GM12865 (cell line): Measurements from ENCODE around the gene CHMP1B.

Experiments
- DNase-seq: peaks from one replicate; pipeline ENCODE4 v3.0.0; 2010; ENCODE audit warnings: low read depth
- H3K4me3 ChIP-seq: 2 replicates; pipeline ENCODE4 v1.5.1; 2011; ENCODE audit warnings: mild to moderate bottlenecking, low read depth, low read length, control low read depth
- TF ChIP-seq, protein P1 (sequence below): IDR thresholded peaks from 2 replicates; pipeline ENCODE4 v1.5.1; 2011; ENCODE audit warnings: low read length, control low read depth, low read depth, inconsistent platforms; ENCODE audit not compliant: insufficient read depth; ENCODE audit errors: missing control alignments

Gene CHMP1B

DNA sequence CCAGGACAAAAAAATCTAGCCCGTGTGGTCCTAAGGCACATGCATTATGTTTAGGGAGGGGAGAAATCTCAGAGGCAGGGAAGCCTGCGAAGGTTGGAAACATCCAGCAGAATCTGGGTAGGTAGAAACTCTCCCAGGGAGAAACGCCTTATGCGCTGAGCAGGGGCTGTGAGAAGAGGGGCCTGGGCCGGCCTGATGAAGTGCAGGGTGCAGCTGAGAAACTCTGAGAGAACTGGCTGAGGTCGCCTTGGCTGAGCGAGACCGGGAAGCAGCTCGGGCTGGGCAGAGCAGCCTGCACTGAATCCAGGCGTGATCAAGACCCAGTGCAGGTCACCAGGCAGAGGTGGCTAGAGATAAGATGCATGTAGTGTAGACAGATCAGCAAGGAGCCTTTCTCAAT is 15.1 kb downstream of the CHMP1B start:
- H3K4me3 ChIP-seq = no peak overlapping the region
- DNase-seq = no peak
- TF ChIP-seq, protein P1, sequence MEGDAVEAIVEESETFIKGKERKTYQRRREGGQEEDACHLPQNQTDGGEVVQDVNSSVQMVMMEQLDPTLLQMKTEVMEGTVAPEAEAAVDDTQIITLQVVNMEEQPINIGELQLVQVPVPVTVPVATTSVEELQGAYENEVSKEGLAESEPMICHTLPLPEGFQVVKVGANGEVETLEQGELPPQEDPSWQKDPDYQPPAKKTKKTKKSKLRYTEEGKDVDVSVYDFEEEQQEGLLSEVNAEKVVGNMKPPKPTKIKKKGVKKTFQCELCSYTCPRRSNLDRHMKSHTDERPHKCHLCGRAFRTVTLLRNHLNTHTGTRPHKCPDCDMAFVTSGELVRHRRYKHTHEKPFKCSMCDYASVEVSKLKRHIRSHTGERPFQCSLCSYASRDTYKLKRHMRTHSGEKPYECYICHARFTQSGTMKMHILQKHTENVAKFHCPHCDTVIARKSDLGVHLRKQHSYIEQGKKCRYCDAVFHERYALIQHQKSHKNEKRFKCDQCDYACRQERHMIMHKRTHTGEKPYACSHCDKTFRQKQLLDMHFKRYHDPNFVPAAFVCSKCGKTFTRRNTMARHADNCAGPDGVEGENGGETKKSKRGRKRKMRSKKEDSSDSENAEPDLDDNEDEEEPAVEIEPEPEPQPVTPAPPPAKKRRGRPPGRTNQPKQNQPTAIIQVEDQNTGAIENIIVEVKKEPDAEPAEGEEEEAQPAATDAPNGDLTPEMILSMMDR = no peak

DNA sequence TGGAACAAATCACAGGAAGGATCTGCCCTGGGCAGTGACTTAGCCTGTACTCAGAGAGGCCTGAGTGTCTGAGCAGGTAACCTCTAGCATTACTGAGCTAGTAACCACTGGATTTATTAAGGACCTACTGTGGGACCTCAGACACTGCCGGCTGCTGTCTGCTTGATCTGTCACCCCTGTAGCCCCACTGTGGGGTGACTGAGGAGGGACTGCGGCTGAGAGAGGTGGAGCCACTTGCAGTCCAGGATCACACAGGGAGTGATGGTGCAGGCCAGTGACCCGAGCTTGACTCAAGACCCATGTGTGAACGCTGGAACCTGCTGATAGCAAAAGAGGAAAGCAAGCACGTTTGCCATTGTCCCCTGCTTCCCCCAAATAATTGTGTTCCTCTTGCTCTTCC is 15.6 kb downstream of the CHMP1B start:
- H3K4me3 ChIP-seq = no peak overlapping the region
- TF ChIP-seq, protein P1 = no peak

DNA sequence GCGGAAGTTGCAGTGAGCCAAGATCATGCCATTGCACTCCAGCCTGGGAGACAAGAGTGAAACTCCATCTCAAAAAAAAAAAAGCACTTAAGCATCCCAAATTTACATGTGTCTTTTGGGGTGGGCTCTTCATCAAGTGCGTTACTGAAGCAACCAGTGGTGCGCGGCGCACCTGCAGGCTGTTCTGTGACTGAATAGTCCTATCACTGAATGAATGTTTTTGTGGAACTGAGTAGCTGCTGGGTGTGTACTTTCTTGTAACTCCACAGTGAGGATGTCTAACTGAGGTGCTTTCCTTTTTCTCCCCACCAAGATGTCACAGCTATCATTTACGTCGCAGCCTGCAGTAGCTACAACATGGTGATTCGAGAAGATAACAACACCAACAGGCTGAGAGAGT is 17.0 kb downstream of the CHMP1B start:
- DNase-seq = no peak
- no peak overlapping the region for H3K4me3 ChIP-seq
- TF ChIP-seq, protein P1 = no peak

More for the DNA sequence above, 15.6 kb downstream of the CHMP1B start:
- no peak for DNase-seq

DNA sequence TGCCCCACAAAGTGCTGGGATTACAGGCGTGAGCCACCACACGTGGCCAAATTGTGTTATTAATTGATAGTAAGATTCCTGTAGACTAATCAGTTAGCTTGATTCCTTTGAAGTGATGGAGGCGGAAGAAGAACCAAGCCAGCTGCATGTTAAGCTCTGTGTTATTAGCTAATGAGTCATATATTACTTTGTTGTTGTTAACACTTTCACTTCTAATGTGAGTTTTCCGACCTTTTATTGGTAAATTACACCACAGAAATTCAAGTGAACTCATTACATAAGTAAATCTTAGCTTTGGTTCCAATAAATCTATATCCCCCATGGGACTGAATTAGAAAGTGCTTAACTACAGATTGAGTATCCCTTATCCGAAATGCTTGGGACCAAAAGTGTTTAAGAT is 20.3 kb downstream of the CHMP1B start:
- no peak overlapping the region for H3K4me3 ChIP-seq
- DNase-seq = peak; percentile 50
- TF ChIP-seq, protein P1 = no peak

DNA sequence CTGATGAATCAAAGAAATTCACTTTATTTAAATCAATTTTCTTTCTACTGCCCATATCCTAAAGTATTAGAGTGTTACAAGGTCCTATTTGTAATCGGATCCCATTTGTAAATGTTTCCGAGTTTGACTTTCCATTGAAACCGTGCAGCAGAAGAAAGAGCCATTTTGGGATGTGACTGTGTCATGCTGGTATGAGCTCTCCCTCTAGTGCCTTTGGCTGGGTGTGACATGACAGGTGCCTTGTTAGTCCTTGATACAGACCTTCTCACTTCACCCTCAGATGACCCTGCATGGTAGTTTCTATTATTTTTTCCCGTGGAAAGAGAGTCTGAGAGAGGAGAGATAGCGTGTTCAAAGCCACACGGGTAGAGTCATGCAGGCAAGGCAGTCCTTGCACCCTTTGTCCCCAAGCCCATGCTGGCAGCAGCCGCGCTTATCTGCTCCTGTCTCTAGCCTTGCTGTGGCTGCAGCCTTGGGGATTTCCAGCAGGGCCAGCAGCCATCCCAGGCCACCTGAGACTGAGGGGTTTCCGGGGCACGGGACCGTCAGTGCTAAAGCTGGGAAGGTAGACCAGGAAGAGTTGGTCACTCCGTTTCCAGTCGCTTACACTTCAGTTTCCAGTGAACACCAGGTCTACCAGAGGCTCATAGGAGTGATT is 21.4 kb downstream of the CHMP1B start:
- no peak overlapping the region for H3K4me3 ChIP-seq
- peak; percentile 41 for DNase-seq
- TF ChIP-seq, protein P1 = peak; percentile 47

DNA sequence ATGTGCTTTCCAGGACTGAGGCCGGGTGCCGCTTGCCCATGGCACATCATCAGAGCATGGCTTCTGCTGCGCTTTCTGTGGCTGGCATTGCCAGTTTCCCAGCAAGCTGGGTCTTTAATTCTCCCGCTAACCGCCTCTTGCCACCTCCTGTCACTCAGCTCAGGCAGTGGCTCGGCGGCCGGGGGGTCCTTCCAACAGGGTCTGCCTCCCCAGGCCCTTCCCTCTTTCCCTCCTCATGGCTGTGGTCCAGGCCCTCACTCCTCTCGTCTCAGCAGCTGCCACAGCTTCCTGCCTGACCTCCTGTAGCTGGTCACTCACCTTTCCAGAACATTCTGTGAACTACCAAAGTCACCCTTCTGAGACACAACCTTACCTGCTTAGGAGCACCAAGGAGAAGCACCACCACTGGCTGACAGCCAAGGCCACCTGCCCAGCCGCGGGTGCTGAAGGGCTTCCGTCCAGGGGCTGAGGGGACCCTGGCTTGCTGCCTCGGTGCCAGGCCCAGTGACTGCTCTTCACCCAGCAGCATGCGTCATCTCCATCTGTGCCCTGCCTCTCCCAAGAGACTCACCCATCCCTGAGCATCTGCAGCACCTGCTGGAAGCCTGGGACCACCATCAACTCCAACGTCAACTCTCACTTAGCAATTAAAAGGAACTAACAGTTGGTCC is 22.6 kb downstream of the CHMP1B start:
- no peak overlapping the region for H3K4me3 ChIP-seq
- DNase-seq = no peak
- TF ChIP-seq, protein P1 = no peak
